CD1c-positive myeloid dendritic cell (primary cell): ENCODE results near the gene RNF112.

ENCODE experiments used
- DNase-seq: peaks from one replicate; pipeline ENCODE4 v3.0.0-alpha.2; 2016; ENCODE audit errors: extremely low spot score

Gene RNF112

DNA sequence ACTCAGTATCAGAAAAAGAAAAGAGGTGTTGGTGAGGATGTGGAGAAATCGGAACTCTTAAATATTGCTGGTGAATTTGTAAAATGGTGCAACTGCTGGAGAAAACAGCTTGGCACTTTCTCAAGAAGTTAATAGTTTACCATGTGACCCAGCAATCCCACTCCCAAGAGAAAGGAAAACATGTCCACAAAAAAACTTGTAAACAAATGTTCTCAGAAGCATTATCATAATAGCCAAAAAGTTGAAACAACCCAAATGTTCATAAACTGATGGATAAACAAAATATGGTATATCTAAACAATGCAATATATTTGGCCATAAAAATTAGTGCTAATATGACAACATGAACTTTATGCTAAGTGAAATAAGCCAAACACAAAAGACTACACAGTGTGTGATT is 35.3 kb upstream of the RNF112 start:
- DNase-seq, result no peak

GRCh38 chr17:19376811-19377210 is 34.2 kb upstream of the RNF112 start:
- DNase-seq, result no peak

GRCh38 chr17:19377602-19378415 is 33.2 kb upstream of the RNF112 start:
- DNase-seq, result peak; percentile 98

GRCh38 chr17:19378416-19379360 is 32.3 kb upstream of the RNF112 start, which contains the start of gene MAPK7:
Gene MAPK7 (plus strand): TSS chr17:19378498. CDS start chr17:19378901, 403 bp downstream.
- peak; percentile 48 for DNase-seq

GRCh38 chr17:19379361-19380065 is 31.5 kb upstream of the RNF112 start:
- DNase-seq, result no peak

DNA sequence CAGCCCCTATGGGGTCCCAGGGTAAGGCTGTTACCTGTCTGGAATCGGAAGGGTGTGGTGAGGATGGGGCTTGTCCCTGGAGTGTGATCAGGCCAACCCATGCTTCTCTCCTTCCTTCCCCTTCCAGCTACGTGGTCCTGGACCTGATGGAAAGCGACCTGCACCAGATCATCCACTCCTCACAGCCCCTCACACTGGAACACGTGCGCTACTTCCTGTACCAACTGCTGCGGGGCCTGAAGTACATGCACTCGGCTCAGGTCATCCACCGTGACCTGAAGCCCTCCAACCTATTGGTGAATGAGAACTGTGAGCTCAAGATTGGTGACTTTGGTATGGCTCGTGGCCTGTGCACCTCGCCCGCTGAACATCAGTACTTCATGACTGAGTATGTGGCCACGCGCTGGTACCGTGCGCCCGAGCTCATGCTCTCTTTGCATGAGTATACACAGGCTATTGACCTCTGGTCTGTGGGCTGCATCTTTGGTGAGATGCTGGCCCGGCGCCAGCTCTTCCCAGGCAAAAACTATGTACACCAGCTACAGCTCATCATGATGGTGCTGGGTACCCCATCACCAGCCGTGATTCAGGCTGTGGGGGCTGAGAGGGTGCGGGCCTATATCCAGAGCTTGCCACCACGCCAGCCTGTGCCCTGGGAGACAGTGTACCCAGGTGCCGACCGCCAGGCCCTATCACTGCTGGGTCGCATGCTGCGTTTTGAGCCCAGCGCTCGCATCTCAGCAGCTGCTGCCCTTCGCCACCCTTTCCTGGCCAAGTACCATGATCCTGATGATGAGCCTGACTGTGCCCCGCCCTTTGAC is 30.3 kb upstream of the RNF112 start:
- DNase-seq, result no peak

GRCh38 chr17:19381361-19381740 is 29.7 kb upstream of the RNF112 start:
- no peak for DNase-seq

DNA sequence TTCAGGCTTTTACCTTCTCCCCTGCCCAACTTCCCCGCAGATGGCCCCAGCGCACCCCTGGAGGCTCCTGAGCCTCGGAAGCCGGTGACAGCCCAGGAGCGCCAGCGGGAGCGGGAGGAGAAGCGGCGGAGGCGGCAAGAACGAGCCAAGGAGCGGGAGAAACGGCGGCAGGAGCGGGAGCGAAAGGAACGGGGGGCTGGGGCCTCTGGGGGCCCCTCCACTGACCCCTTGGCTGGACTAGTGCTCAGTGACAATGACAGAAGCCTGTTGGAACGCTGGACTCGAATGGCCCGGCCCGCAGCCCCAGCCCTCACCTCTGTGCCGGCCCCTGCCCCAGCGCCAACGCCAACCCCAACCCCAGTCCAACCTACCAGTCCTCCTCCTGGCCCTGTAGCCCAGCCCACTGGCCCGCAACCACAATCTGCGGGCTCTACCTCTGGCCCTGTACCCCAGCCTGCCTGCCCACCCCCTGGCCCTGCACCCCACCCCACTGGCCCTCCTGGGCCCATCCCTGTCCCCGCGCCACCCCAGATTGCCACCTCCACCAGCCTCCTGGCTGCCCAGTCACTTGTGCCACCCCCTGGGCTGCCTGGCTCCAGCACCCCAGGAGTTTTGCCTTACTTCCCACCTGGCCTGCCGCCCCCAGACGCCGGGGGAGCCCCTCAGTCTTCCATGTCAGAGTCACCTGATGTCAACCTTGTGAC is 29.1 kb upstream of the RNF112 start:
- no peak for DNase-seq

DNA sequence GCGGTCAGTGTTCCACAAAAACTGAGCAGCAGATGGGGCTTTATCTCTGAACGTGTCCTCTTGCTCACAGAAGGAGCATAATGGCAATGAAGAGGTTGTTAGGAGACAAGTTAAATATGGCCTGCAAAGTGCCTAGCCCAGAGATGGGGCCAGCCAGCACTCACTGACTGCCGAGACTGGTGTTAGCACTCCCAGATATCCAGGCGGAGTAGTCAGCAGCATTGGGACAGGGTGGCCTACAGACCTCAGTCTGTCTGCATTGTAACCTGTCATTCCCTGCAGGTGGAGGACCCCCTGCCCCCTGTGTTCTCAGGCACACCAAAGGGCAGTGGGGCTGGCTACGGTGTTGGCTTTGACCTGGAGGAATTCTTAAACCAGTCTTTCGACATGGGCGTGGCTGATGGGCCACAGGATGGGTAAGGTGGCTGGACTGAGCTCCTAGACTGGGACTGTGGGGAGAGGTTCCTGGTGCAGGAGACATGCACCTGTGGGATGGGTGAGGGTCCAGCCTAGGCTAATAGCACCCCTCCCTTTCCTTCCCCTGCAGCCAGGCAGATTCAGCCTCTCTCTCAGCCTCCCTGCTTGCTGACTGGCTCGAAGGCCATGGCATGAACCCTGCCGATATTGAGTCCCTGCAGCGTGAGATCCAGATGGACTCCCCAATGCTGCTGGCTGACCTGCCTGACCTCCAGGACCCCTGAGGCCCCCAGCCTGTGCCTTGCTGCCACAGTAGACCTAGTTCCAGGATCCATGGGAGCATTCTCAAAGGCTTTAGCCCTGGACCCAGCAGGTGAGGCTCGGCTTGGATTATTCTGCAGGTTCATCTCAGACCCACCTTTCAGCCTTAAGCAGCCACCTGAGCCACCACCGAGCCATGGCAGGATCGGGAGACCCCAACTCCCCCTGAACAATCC is 28.2 kb upstream of the RNF112 start:
- DNase-seq, result no peak

DNA sequence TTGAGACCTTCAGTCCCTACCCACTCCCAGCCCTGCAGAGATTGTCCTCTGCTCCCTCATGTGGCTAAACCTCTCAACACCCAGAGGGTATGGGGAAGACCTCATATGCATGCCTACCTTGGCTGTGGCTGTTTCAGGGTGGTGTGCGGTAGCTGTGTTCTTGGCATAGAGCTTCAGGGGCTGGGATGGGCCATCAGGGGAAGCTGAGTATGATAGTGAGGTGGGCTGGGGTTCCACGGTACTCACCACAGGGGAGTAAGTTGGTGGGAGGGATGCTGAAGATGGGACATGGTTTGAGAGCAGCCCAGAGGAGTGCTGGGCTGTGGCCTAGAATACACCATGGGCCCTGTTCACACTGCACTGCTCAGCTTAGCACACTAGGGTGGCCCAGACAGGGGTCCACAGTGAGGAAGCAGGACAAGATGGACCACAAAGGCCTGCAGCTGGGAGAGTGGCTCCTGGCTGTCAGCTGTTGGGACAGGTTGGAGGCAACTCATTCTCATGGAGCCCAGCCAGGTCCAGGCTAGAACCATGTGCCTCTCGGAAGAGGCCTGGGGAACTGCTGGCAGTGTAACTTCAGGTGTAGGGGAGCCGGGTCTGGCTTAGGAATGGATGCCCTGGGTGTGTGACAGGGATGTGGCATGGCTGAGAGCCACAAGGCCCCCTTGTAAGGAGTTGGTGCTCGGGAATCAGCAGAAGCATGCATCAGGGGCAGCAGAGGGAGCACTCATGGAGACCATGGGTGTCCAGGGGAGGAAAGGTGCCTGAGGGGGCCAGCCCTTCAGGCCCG is 27.2 kb upstream of the RNF112 start:
- no peak for DNase-seq

GRCh38 chr17:19384723-19385391 is 26.2 kb upstream of the RNF112 start:
- no peak for DNase-seq

- no peak for DNase-seq
Observed at GRCh38 chr17:19385521-19385983, 25.5 kb upstream of the RNF112 start.

DNA sequence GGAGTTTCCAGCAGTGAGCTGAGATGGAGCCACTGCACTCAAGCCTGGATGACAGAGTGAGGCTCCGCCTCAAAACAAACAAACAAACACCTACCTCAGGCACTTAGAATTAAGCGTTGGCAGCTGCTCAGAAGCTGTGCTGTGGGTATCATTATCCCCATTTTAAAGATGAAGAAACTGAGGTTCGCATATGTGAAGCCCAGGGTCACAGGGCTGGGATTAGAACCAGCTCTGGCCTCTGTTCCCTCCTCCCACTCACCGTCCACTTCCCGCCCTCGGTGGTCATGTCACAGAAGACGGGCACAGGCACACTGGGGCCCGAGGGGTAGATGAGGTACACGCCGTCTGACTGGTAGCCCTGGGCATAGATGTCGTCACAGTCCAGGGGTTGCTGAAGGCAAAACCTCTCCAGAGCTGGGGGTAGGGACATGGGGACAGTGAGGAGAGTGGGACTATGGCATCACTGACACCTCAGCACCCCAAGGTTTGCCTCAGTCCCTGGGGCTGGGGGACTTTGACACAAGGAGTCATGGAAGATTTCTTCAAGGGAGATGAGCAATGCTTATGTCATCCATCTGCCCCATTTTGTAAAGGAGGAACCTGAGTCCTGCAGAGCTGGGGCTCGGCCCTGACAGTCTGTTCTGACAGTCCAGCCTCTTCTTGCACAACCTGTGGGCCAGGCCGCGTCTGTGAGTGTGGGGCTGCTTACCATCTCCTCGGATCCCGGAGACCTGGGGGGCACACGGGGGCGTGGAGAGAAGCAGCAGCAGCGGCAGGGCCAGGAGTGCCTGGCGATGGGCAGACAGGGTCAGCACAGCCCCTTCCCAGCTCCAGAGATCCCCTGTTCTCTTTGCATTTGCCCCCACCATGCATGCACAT is 24.7 kb upstream of the RNF112 start:
- peak; percentile 89 for DNase-seq

GRCh38 chr17:19386974-19387920 is 23.8 kb upstream of the RNF112 start, which contains the start of gene MFAP4:
Gene MFAP4 (minus strand): TSS chr17:19387190. CDS start chr17:19387155, 35 bp downstream.
- no peak for DNase-seq

- DNase-seq, result no peak
Observed at GRCh38 chr17:19387921-19388521, 23.0 kb upstream of the RNF112 start.
